ENCODE results near the gene DIRAS1. TPM values are rescaled to one million over a fixed set of nuclear protein-coding genes. Genes with fewer than 3 reads are reported as not detected.

DIRAS1 gene
- total RNA-seq, 1 experiment from 2014 or later: 0.37 TPM

- POLR2A ChIA-PET: interaction anchor here (0.8 kb wide), 1 partner anchor 40 kb away, joined by 5 read pairs; no protein-coding TSS in a partner anchor
- Mint-ChIP-seq H3K9me3 (ENCODE audit: unreplicated experiment) (no peaks in the 10 kb centered on the region), H3K4me1 (ENCODE audit: insufficient read depth, unreplicated experiment) (no peaks in the 10 kb centered on the region), H3K27me3 (ENCODE audit: insufficient read depth, unreplicated experiment) (peaks cover 44% of the 10 kb centered on the region), H3K27ac (ENCODE audit: low read depth, unreplicated experiment) (no peak overlapping the region), H3K36me3 (ENCODE audit: insufficient read depth, unreplicated experiment) (peaks cover 7% of the 10 kb centered on the region), H3K4me3 (ENCODE audit: unreplicated experiment) (no peak overlapping the region)
- CTCF ChIA-PET: interaction anchor here (0.5 to 1.6 kb wide), 7 partner anchors 16 to 374 kb away, joined by 3 to 5 read pairs (median 3); no protein-coding TSS in a partner anchor
- no TSS peak for BruUV-seq (replicated peaks)
- TF ChIP-seq CTCF (IDR thresholded peaks at IDR 0.05; ENCODE audit: unreplicated experiment): no peak
- DNase-seq (ENCODE audit: unreplicated experiment): no peak
- intact Hi-C loops (cut with micrococcal nuclease): no loop called here
Measured at GRCh38 chr19:2699413-2700140, 21.6 kb downstream of the DIRAS1 start.

DNA sequence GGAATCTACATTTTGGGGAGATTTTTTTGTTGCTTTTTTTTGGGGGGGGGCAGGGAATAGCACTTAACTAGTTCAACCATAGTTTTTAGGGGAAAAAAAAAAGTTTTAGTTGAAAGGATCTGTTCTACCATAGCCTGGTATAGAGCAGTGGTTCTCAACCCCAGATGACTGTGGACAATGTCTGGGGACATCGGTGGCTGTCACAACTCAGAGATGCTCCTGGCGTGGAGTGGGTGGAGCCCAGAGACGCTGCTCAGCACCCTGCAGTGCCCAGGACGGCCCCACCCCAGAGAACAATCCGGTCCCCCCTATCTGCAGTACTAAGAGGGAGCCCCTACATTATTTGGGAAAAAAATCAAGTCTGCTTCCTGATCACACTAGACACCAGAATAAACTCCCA is 27.0 kb downstream of the DIRAS1 start:
- Mint-ChIP-seq H3K4me3 (ENCODE audit: unreplicated experiment) (no peak overlapping the region), H3K27ac (ENCODE audit: low read depth, unreplicated experiment) (no peak overlapping the region), H3K9me3 (ENCODE audit: unreplicated experiment) (no peaks in the 10 kb centered on the region), H3K4me1 (ENCODE audit: insufficient read depth, unreplicated experiment) (no peaks in the 10 kb centered on the region), H3K27me3 (ENCODE audit: insufficient read depth, unreplicated experiment) (peaks cover 36% of the 10 kb centered on the region), H3K36me3 (ENCODE audit: insufficient read depth, unreplicated experiment) (no peaks in the 10 kb centered on the region)
- no peak for DNase-seq (ENCODE audit: unreplicated experiment)
- no peak for TF ChIP-seq CTCF (IDR thresholded peaks at IDR 0.05; ENCODE audit: unreplicated experiment)
- intact Hi-C loops (cut with micrococcal nuclease): no loop called here
- no TSS peak for BruUV-seq (replicated peaks)
- CTCF ChIA-PET: no interaction called here
- POLR2A ChIA-PET: no interaction called here

- POLR2A ChIA-PET: no interaction called here
- Mint-ChIP-seq H3K27me3 (ENCODE audit: insufficient read depth, unreplicated experiment) (peaks cover 36% of the 10 kb centered on the region), H3K36me3 (ENCODE audit: insufficient read depth, unreplicated experiment) (no peaks in the 10 kb centered on the region), H3K27ac (ENCODE audit: low read depth, unreplicated experiment) (no peak overlapping the region), H3K4me1 (ENCODE audit: insufficient read depth, unreplicated experiment) (no peaks in the 10 kb centered on the region), H3K4me3 (ENCODE audit: unreplicated experiment) (no peak overlapping the region), H3K9me3 (ENCODE audit: unreplicated experiment) (no peaks in the 10 kb centered on the region)
- DNase-seq (ENCODE audit: unreplicated experiment): no peak
- TF ChIP-seq CTCF (IDR thresholded peaks at IDR 0.05; ENCODE audit: unreplicated experiment): no peak
- CTCF ChIA-PET: interaction anchor here (0.9 kb wide), 1 partner anchor 148 kb away, joined by 4 read pairs; the partner anchor contains the start of gene ZNF555
- intact Hi-C loops (cut with micrococcal nuclease): no loop called here
- BruUV-seq (replicated peaks): no TSS peak
Measured at GRCh38 chr19:2693492-2694160, 27.5 kb downstream of the DIRAS1 start.

GRCh38 chr19:2691951-2692350 is 29.2 kb downstream of the DIRAS1 start:
- no peak for TF ChIP-seq CTCF (IDR thresholded peaks at IDR 0.05; ENCODE audit: unreplicated experiment)
- no peaks in the 10 kb centered on the region for H3K9me3 Mint-ChIP-seq (ENCODE audit: unreplicated experiment)
- ChIA-PET POLR2A (no interaction called here), CTCF (no interaction called here)
- no peak overlapping the region for H3K4me3 Mint-ChIP-seq (ENCODE audit: unreplicated experiment)
- H3K27me3 Mint-ChIP-seq (ENCODE audit: insufficient read depth, unreplicated experiment): peaks cover 36% of the 10 kb centered on the region
- no peak for DNase-seq (ENCODE audit: unreplicated experiment)
- no peaks in the 10 kb centered on the region for H3K36me3 Mint-ChIP-seq (ENCODE audit: insufficient read depth, unreplicated experiment)
- intact Hi-C loops (cut with micrococcal nuclease): no loop called here
- no peak overlapping the region for H3K27ac Mint-ChIP-seq (ENCODE audit: low read depth, unreplicated experiment)
- H3K4me1 Mint-ChIP-seq (ENCODE audit: insufficient read depth, unreplicated experiment): no peaks in the 10 kb centered on the region
- BruUV-seq (replicated peaks): no TSS peak
